HEK293T (cell line): Measurements from ENCODE around the gene HIPK4.

ENCODE experiments used
- CTCF ChIA-PET: fragments of 350-600 bp; formaldehyde crosslinking; extraction: SDS; loops from one replicate; lab custom pipeline; 2021; ENCODE audit warnings: antibody characterized with exemption, inconsistent platforms; lab: Yijun Ruan, JAX
- POLR2A ChIA-PET: fragments of 350-600 bp; formaldehyde crosslinking; extraction: SDS; loops from one replicate; lab custom pipeline; 2020; ENCODE audit warnings: antibody characterized with exemption, inconsistent platforms; lab: Yijun Ruan, JAX
- DNase-seq: peaks from one replicate; pipeline ENCODE4 v3.0.0; 2012; ENCODE audit warnings: mixed read lengths; ENCODE audit errors: extremely low spot score
- ARNT ChIP-seq: fragments of 450-650 bp; IDR thresholded peaks from 2 replicates; pipeline ENCODE4 v1.6.1; 2017; ENCODE audit warnings: mild to moderate bottlenecking
- BHLHE40 ChIP-seq: fragments of 450-650 bp; IDR thresholded peaks from 2 replicates; pipeline ENCODE4 v1.6.1; 2016; ENCODE audit warnings: mild to moderate bottlenecking, moderate library complexity, borderline replicate concordance
- CTBP1 ChIP-seq: fragments of 450-650 bp; IDR thresholded peaks from 2 replicates; pipeline ENCODE4 v1.6.1; 2016; ENCODE audit warnings: borderline replicate concordance
- ELF4 ChIP-seq: fragments of 450-650 bp; IDR thresholded peaks from 2 replicates; pipeline ENCODE4 v1.6.1; 2017; ENCODE audit warnings: antibody characterized with exemption
- FOXA1 ChIP-seq: fragments of 450-650 bp; IDR thresholded peaks from 2 replicates; pipeline ENCODE4 v1.6.1; 2016; ENCODE audit warnings: mild to moderate bottlenecking
- FOXK2 ChIP-seq: fragments of 450-650 bp; IDR thresholded peaks from 2 replicates; pipeline ENCODE4 v1.6.1; 2016; ENCODE audit warnings: mild to moderate bottlenecking
- FOXM1 ChIP-seq: fragments of 450-650 bp; IDR thresholded peaks from 2 replicates; pipeline ENCODE4 v1.6.1; 2017; ENCODE audit warnings: mild to moderate bottlenecking, borderline replicate concordance
- HDGF ChIP-seq: fragments of 450-650 bp; IDR thresholded peaks from 2 replicates; pipeline ENCODE4 v1.6.1; 2017; ENCODE audit warnings: antibody characterized with exemption, borderline replicate concordance
- L3MBTL2 ChIP-seq: fragments of 450-650 bp; conservative IDR thresholded peaks from 2 replicates; pipeline ENCODE4 v1.6.1; 2016; ENCODE audit warnings: mild to moderate bottlenecking
- LEF1 ChIP-seq: fragments of 450-650 bp; IDR thresholded peaks from 2 replicates; pipeline ENCODE4 v1.6.1; 2017; ENCODE audit warnings: mild to moderate bottlenecking, borderline replicate concordance
- NFRKB ChIP-seq: fragments of 450-650 bp; IDR thresholded peaks from 2 replicates; pipeline ENCODE4 v1.6.1; 2016; ENCODE audit warnings: mild to moderate bottlenecking, moderate library complexity
- PKNOX1 ChIP-seq: fragments of 450-650 bp; IDR thresholded peaks from 2 replicates; pipeline ENCODE4 v1.6.1; 2016
- SP1 ChIP-seq: fragments of 450-650 bp; IDR thresholded peaks from 2 replicates; pipeline ENCODE4 v1.6.1; 2017
- SUZ12 ChIP-seq: fragments of 450-650 bp; IDR thresholded peaks from 2 replicates; pipeline ENCODE4 v1.6.1; 2016; ENCODE audit warnings: mild to moderate bottlenecking
- TARDBP ChIP-seq: fragments of 450-650 bp; IDR thresholded peaks from 2 replicates; pipeline ENCODE4 v1.6.1; 2016
- ZNF384 ChIP-seq: fragments of 450-650 bp; IDR thresholded peaks from 2 replicates; pipeline ENCODE4 v1.6.1; 2016

Gene HIPK4

GRCh38 chr19:40418040-40418439 lies 28.1 kb upstream of the HIPK4 start:
- no peak for DNase-seq
- ChIA-PET CTCF (interaction anchor here (1.2 kb wide), 1 partner anchor 46 kb away, joined by 3 read pairs; no protein-coding TSS in a partner anchor), POLR2A (no interaction called here)
- TF ChIP-seq BHLHE40 = no peak
- TF ChIP-seq ARNT = no peak
- TF ChIP-seq SUZ12 = no peak
- no peak for TF ChIP-seq HDGF
- no peak for TF ChIP-seq NFRKB
- no peak for TF ChIP-seq ZNF384
- no peak for TF ChIP-seq FOXM1
- TF ChIP-seq ELF4 = no peak

- no peak for DNase-seq
- TF ChIP-seq CTBP1 (no peak), L3MBTL2 (no peak), FOXM1 (no peak), ARNT (no peak), FOXA1 (no peak), ELF4 (no peak), SP1 (no peak), LEF1 (no peak), FOXK2 (no peak), BHLHE40 (no peak), TARDBP (no peak), ZNF384 (no peak), NFRKB (no peak), PKNOX1 (no peak), HDGF (no peak), SUZ12 (no peak)
- ChIA-PET CTCF (interaction anchor here (1.2 kb wide), 1 partner anchor 46 kb away, joined by 3 read pairs; no protein-coding TSS in a partner anchor), POLR2A (interaction anchor here (0.6 kb wide), 1 partner anchor 21 kb away, joined by 3 read pairs; no protein-coding TSS in a partner anchor)
These were observed 27.6 kb upstream of the HIPK4 start for GRCh38 chr19:40417643-40417981.

DNA sequence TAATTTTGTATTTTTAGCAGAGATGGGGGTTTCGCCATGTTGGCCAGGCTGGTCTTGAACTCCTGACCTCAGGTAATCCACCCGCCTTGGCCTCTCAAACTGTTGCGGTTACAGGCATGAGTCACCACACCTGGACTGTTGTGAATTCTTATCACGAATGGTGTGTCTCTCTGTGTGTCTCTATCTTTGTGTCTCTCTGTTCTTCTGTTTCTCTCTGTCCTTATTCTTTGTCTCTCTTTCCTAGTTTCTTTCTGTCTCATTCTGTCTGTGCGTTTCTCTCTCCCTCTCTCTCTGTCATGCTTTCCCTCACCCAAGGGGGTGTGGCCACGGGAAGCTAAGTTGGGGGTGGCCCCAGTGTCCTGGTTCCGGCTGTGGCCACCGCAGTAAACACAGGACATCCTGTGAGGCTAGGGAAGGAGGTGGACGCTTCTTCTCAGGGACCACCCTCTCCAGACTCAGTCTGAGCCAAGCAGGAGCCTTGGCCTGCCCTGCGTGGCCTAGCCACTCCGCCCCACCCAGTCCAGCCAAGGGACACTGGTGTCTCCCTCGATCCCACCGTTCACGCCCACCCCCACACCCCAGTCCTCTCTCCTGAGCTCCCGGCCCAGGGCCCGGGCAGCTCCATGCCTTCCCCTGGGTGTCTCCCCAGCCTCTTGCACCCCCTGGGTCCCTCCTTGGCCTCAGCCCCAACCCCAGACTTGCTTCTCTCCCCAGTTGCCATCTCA lies 27.1 kb upstream of the HIPK4 start:
- no peak for DNase-seq
- ChIA-PET POLR2A (interaction anchor here (0.6 kb wide), 1 partner anchor 21 kb away, joined by 3 read pairs; no protein-coding TSS in a partner anchor), CTCF (interaction anchor here (0.7 to 1.2 kb wide), 2 partner anchors 21 to 47 kb away, joined by 3 read pairs; no protein-coding TSS in a partner anchor)
- no peak for TF ChIP-seq FOXM1
- TF ChIP-seq NFRKB = no peak
- no peak for TF ChIP-seq SUZ12
- TF ChIP-seq FOXK2 = no peak
- no peak for TF ChIP-seq LEF1
- no peak for TF ChIP-seq HDGF
- TF ChIP-seq FOXA1 = no peak
- no peak for TF ChIP-seq L3MBTL2
- TF ChIP-seq ELF4 = no peak
- no peak for TF ChIP-seq ARNT
- TF ChIP-seq ZNF384 = no peak
- no peak for TF ChIP-seq SP1
- TF ChIP-seq TARDBP = no peak
- no peak for TF ChIP-seq CTBP1
- no peak for TF ChIP-seq PKNOX1
- TF ChIP-seq BHLHE40 = no peak

DNA sequence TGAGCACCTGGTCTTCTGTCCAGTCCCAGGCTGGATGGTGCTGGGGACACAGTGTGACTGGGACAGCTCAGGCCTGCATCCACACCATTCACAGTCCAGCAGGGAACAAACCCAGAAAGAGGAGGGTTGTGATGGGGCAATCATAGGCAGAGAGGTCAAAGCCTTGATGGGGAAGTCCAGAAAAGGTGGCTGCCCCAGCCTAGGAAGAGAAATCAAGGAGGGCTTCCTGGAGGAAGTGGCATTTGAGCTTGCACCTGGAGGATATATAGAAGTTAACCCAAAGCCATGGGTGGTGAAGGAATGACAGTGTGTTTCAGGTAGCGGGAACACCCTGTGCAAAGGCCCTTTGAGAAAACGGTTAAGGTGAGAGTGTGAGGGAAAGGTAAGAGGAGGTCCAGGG lies 25.8 kb upstream of the HIPK4 start:
- ChIA-PET POLR2A (no interaction called here), CTCF (interaction anchor here (0.6 kb wide), 2 partner anchors 9 to 51 kb away, joined by 3 read pairs; no protein-coding TSS in a partner anchor)
- no peak for TF ChIP-seq FOXK2
- no peak for TF ChIP-seq NFRKB
- no peak for TF ChIP-seq SP1
- TF ChIP-seq LEF1 = no peak
- TF ChIP-seq HDGF = no peak
- TF ChIP-seq PKNOX1 = no peak
- no peak for TF ChIP-seq ARNT
- TF ChIP-seq ZNF384 = no peak
- no peak for TF ChIP-seq CTBP1
- TF ChIP-seq BHLHE40 = no peak
- no peak for TF ChIP-seq ELF4
- TF ChIP-seq TARDBP = no peak
- TF ChIP-seq SUZ12 = no peak
- no peak for TF ChIP-seq L3MBTL2
- DNase-seq = no peak

DNA sequence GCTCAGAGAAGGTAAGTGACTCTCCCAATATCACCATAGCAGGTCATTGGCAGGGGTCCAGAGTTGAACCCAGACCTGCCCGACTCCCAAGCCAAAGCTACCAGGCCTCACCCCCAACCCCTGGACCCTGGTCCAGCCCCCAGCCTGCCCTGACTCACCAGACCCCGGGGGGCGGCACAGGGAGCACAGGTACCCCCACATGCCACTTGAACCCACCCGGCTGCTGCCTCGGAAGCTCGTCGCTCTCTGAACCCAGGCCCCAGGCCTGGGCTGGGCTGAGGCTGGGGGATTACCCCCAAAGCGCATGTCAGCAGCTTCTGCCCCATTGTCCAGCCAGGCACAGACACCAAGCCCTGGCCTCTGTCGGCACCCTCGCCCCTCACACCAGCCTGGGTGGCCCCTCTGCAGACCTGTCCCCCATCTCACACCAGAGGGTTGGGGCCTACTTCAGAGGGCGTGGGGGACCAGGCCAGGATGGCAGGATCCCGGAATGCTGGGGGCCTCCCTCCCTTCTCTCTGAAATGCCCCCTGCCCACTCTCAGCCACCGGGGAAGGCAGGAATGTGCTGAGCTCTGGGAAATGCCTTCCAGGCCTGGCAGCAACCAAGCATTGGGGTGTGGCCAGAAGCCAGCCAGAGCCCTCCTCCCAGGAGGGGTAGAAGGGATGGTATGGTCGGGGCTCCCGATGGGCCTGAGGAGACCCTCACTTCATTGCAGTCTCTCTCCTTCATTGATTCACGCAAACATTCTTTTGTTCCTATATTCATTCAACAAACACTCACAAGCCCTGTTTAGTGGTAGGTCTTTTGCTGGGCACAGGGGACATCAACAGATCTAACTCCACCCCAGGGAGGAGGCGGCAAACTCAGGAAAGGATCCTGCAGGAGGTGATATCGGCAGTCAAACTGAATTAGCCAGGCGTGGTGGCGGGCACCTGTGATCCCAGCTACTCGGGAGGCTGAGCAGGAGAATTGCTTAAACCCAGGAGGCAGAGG lies 24.9 kb upstream of the HIPK4 start:
- TF ChIP-seq TARDBP = no peak
- TF ChIP-seq FOXA1 = no peak
- no peak for TF ChIP-seq FOXK2
- no peak for TF ChIP-seq ARNT
- no peak for TF ChIP-seq CTBP1
- no peak for TF ChIP-seq ELF4
- no peak for TF ChIP-seq NFRKB
- no peak for TF ChIP-seq L3MBTL2
- TF ChIP-seq LEF1 = no peak
- TF ChIP-seq SP1 = no peak
- TF ChIP-seq BHLHE40 = no peak
- no peak for TF ChIP-seq ZNF384
- TF ChIP-seq FOXM1 = no peak
- no peak for TF ChIP-seq SUZ12
- TF ChIP-seq PKNOX1 = no peak
- TF ChIP-seq HDGF = no peak
- CTCF ChIA-PET = no interaction called here
- no peak for DNase-seq
- POLR2A ChIA-PET = no interaction called here
